ENCODE data around the gene ARHGAP6. TPM values are rescaled to one million over a fixed set of nuclear protein-coding genes. Genes with fewer than 3 reads are reported as not detected.

The ARHGAP6 gene
- total and polyA plus RNA-seq, 8 donors: 2.2 to 26.4 (median 8.7) TPM

- TF ChIP-seq POLR2A (IDR thresholded peaks at IDR 0.05) (no peak), CTCF (IDR thresholded peaks at IDR 0.05) (no peak)
- no peak overlapping the region for H3K27ac ChIP-seq
- H3K27me3 ChIP-seq: no peaks in the 10 kb centered on the region
- H3K4me1 ChIP-seq: no peaks in the 10 kb centered on the region
- H3K4me3 ChIP-seq: no peak overlapping the region
- H3K9me3 ChIP-seq: no peaks in the 10 kb centered on the region
- WGBS, 5 donors: 80 to 100% (median 87%) methylated on average over 1 of the region's 1 CpG
- intact Hi-C loops (cut with DNase I; ENCODE audit: low total_unique reads): no loop called here
- H3K36me3 ChIP-seq: no peaks in the 10 kb centered on the region
- DNase-seq: no peak
Measured at GRCh38 chrX:11261260-11261659, 404.5 kb downstream of the ARHGAP6 start.

GRCh38 chrX:11259437-11259836 is 406.3 kb downstream of the ARHGAP6 start:
- Histone ChIP-seq H3K4me1 (no peaks in the 10 kb centered on the region), H3K4me3 (no peak overlapping the region), H3K9me3 (no peaks in the 10 kb centered on the region), H3K27me3 (no peaks in the 10 kb centered on the region), H3K36me3 (no peaks in the 10 kb centered on the region), H3K27ac (no peak overlapping the region)
- DNase-seq: no peak
- TF ChIP-seq POLR2A (IDR thresholded peaks at IDR 0.05) (no peak), POLR2AphosphoS5 (IDR thresholded peaks at IDR 0.05) (no peak), CTCF (IDR thresholded peaks at IDR 0.05) (no peak), EP300 (IDR thresholded peaks at IDR 0.05) (no peak)
- WGBS, 5 donors: 28 to 88% (median 61%) methylated on average over 1 of the region's 1 CpG
- intact Hi-C loops (cut with DNase I; ENCODE audit: low total_unique reads): no loop called here

GRCh38 chrX:11257711-11258110 is 408.0 kb downstream of the ARHGAP6 start:
- H3K27me3 ChIP-seq: no peaks in the 10 kb centered on the region
- peaks cover 0 to 4% (median 0%) of the 10 kb centered on the region in 4 donors for H3K4me1 ChIP-seq
- no peaks in the 10 kb centered on the region for H3K36me3 ChIP-seq
- 62 to 67% (median 64%) methylated on average over 2 of the region's 2 CpGs for WGBS, 5 donors
- no peak overlapping the region for H3K27ac ChIP-seq
- H3K4me3 ChIP-seq: no peak overlapping the region
- H3K9me3 ChIP-seq: no peaks in the 10 kb centered on the region
- intact Hi-C loops (cut with DNase I; ENCODE audit: low total_unique reads): no loop called here
- TF ChIP-seq CTCF (IDR thresholded peaks at IDR 0.05): no peak
- TF ChIP-seq EP300 (IDR thresholded peaks at IDR 0.05): no peak
- no peak for TF ChIP-seq POLR2A (IDR thresholded peaks at IDR 0.05)
- no peak for TF ChIP-seq POLR2AphosphoS5 (IDR thresholded peaks at IDR 0.05)
- DNase-seq: no peak

- DNase-seq: no peak
- H3K27me3 ChIP-seq: no peaks in the 10 kb centered on the region
- no peak for TF ChIP-seq POLR2AphosphoS5 (IDR thresholded peaks at IDR 0.05)
- TF ChIP-seq CTCF (IDR thresholded peaks at IDR 0.05): no peak
- no peak for TF ChIP-seq EP300 (IDR thresholded peaks at IDR 0.05)
- TF ChIP-seq POLR2A (IDR thresholded peaks at IDR 0.05): no peak
- H3K4me3 ChIP-seq: no peak overlapping the region
- no peaks in the 10 kb centered on the region for H3K9me3 ChIP-seq
- intact Hi-C loops (cut with DNase I; ENCODE audit: low total_unique reads): no loop called here
- no peak overlapping the region for H3K27ac ChIP-seq
- H3K36me3 ChIP-seq: no peaks in the 10 kb centered on the region
- WGBS, 5 donors: 59 to 91% (median 82%) methylated on average over 2 of the region's 2 CpGs
- peaks cover 0 to 4% (median 0%) of the 10 kb centered on the region in 4 donors for H3K4me1 ChIP-seq
Measured at GRCh38 chrX:11257290-11257689, 408.4 kb downstream of the ARHGAP6 start.
